B cell (primary cell): ENCODE measurements around the gene ERC2. TPM values are rescaled to one million over a fixed set of nuclear protein-coding genes. Genes with fewer than 3 reads are reported as not detected.

Experiments
- ATAC-seq: fragments of 200-7000 bp; cut with Tn5 transposase; one replicate; pipeline ENCODE4 v1.10.0; 2021; ENCODE audit warnings: low read depth, mild to moderate bottlenecking, moderate number of reproducible peaks, moderate library complexity
- CTCF ChIA-PET: fragments of 350-600 bp; sonication (Branson Sonifier 250); formaldehyde crosslinking; loops from one replicate; lab custom pipeline; 2021; ENCODE audit warnings: antibody characterized with exemption, inconsistent platforms; lab: Charles Lee
- POLR2A ChIA-PET: fragments of 350-600 bp; sonication (Branson Sonifier 250); formaldehyde crosslinking; loops from one replicate; lab custom pipeline; 2021; ENCODE audit warnings: antibody characterized with exemption; lab: Charles Lee
- DNase-seq: peaks from one replicate; pipeline ENCODE4 v3.0.0; 2013
- H2AFZ ChIP-seq: 2 replicates; pipeline ENCODE4 v1.6.1; 2012; ENCODE audit warnings: mild to moderate bottlenecking, low read depth, low read length; ENCODE audit not compliant: insufficient read depth, poor library complexity, severe bottlenecking
- H3K27ac ChIP-seq, 2 donors: 1 replicate in 1 of 2; 2 replicates in 1 of 2; pipeline ENCODE4 v1.5.1; 2012 to 2013; ENCODE audit warnings: low read length in 2 of 2, mild to moderate bottlenecking in 2 of 2, moderate library complexity in 1 of 2
- H3K27me3 ChIP-seq, 4 experiments: fragments of 200-600 bp in 1 of 4; sonication (generic) in 1 of 4; replicated peaks in 1 of 4; 1 replicate in 2 of 4; 2 replicates in 2 of 4; pipeline versions ENCODE4 v1.6.1 to v1.7.0; 2013 to 2016; ENCODE audit warnings: low read length in 3 of 4, mild to moderate bottlenecking in 2 of 4, mixed read lengths in 1 of 4, moderate library complexity in 1 of 4; ENCODE audit not compliant: insufficient read depth in 4 of 4, control insufficient read depth in 3 of 4; ENCODE audit errors: control extremely low read depth in 1 of 4
- H3K36me3 ChIP-seq, 2 experiments: replicated peaks in 1 of 2; 1 replicate in 1 of 2; 2 replicates in 1 of 2; pipeline versions ENCODE4 v1.6.1 to v1.7.1; 2013; ENCODE audit warnings: low read length in 1 of 2; ENCODE audit not compliant: insufficient read depth in 2 of 2, control insufficient read depth in 1 of 2; ENCODE audit errors: control extremely low read depth in 1 of 2, extremely low read depth in 1 of 2
- H3K4me1 ChIP-seq, 2 donors: fragments of 200-600 bp in 1 of 2; sonication (generic) in 1 of 2; 1 replicate in 1 of 2; 2 replicates in 1 of 2; pipeline versions ENCODE4 v1.5.1 to v1.6.1; 2013 to 2017; ENCODE audit warnings: low read length in 2 of 2; ENCODE audit not compliant: control insufficient read depth in 2 of 2, insufficient read depth in 2 of 2
- H3K4me2 ChIP-seq: replicated peaks from 2 replicates; pipeline ENCODE3; 2012; ENCODE audit warnings: mild to moderate bottlenecking, low read depth, low read length; ENCODE audit not compliant: poor library complexity, severe bottlenecking
- H3K4me3 ChIP-seq, 5 experiments: fragments of 200-600 bp in 1 of 5; sonication (generic) in 1 of 5; 1 replicate in 3 of 5; 2 replicates in 2 of 5; pipeline versions ENCODE4 v1.5.1 to v1.7.0; 2011 to 2016; ENCODE audit warnings: low read length in 4 of 5, mild to moderate bottlenecking in 4 of 5, low read depth in 2 of 5, control low read depth in 1 of 5, moderate library complexity in 1 of 5; ENCODE audit not compliant: insufficient read depth in 1 of 5; ENCODE audit errors: control extremely low read depth in 1 of 5, extremely low read depth in 1 of 5
- H3K79me2 ChIP-seq: fragments of 200-600 bp; sonication (generic); one replicate; pipeline ENCODE4 v1.6.0; 2016; ENCODE audit warnings: low read length; ENCODE audit not compliant: control insufficient read depth, insufficient read depth
- H3K9ac ChIP-seq: fragments of 200-600 bp; sonication (generic); 2 replicates; pipeline ENCODE4 v1.6.1; 2017; ENCODE audit warnings: mild to moderate bottlenecking, low read length, moderate library complexity
- H3K9me3 ChIP-seq, 3 donors: one replicate each; pipeline versions ENCODE4 v1.6.1 to v1.7.1; 2013; ENCODE audit warnings: low read length in 2 of 3; ENCODE audit not compliant: control insufficient read depth in 2 of 3, insufficient read depth in 1 of 3; ENCODE audit errors: control extremely low read depth in 1 of 3
- H4K20me1 ChIP-seq: 2 replicates; pipeline ENCODE4 v1.6.0; 2012; ENCODE audit warnings: mild to moderate bottlenecking, low read length; ENCODE audit not compliant: insufficient read depth, control insufficient read depth, poor library complexity, severe bottlenecking
- H3K27ac Mint-ChIP-seq: one replicate; pipeline ENCODE4 v1.8.0; 2021; ENCODE audit warnings: mixed read lengths
- H3K27me3 Mint-ChIP-seq: one replicate; pipeline ENCODE4 v1.8.0; 2021; ENCODE audit warnings: mixed read lengths
- H3K4me1 Mint-ChIP-seq: one replicate; pipeline ENCODE4 v1.8.0; 2021; ENCODE audit warnings: mixed read lengths
- H3K4me3 Mint-ChIP-seq: one replicate; pipeline ENCODE4 v1.8.0; 2021; ENCODE audit warnings: mixed read lengths
- H3K9me3 Mint-ChIP-seq: one replicate; pipeline ENCODE4 v1.8.0; 2022; ENCODE audit warnings: mixed read lengths; ENCODE audit not compliant: insufficient read depth
- CTCF ChIP-seq: fragments of 200-600 bp; IDR thresholded peaks from one replicate; pipeline ENCODE4 v1.8.0; 2022; ENCODE audit warnings: antibody characterized with exemption, mild to moderate bottlenecking
- EZH2 ChIP-seq: IDR thresholded peaks from 2 replicates; pipeline ENCODE4 v1.6.1; 2012; ENCODE audit warnings: borderline replicate concordance, low read depth, mild to moderate bottlenecking, moderate library complexity, low read length; ENCODE audit not compliant: insufficient read depth, poor library complexity, severe bottlenecking
- WGBS: methylation state at CpG from one replicate; pipeline ENCODE4 v1.1.5; 2013; ENCODE audit warnings: missing lambda C conversion rate; ENCODE audit not compliant: insufficient coverage; 5-methylcytosine and 5-hydroxymethylcytosine counted together
- intact Hi-C: fragments of 100-400 bp; cut with micrococcal nuclease; formaldehyde crosslinking; loops from one replicate; pipeline ENCODE4 v1.10.0; 2022
- polyA plus RNA-seq: library from polyadenylated mRNA; depleted of rRNA; stranded (reverse); fragments of >200 nt; gene quantifications from 2 replicates; pipeline ENCODE4 v1.2.3, GENCODE V29; 2012
- total RNA-seq, 2 donors: library from RNA; stranded (reverse); fragments of 120-200 nt in 1 of 2; gene quantifications; 1 replicate in 1 of 2; 2 replicates in 1 of 2; pipeline versions ENCODE4 v1.2.3 to v1.2.4, GENCODE V29; 2013 to 2022

The ERC2 gene
- total and polyA plus RNA-seq, 2 donors (not counting 1 experiment from before 2014, with no cell fraction given) = not detected

GRCh38 chr3:55615694-55616295 is 852.5 kb downstream of the ERC2 start:
- Histone ChIP-seq H4K20me1 (no peaks in the 10 kb centered on the region), H3K79me2 (no peaks in the 10 kb centered on the region), H2AFZ (no peak overlapping the region), H3K4me2 (no peak overlapping the region), H3K27ac (no peak overlapping the region), H3K9me3 (no peaks in the 10 kb centered on the region), H3K27me3 (no peaks in the 10 kb centered on the region), H3K4me3 (no peak overlapping the region), H3K4me1 (no peaks in the 10 kb centered on the region), H3K36me3 (no peaks in the 10 kb centered on the region), H3K9ac (no peak overlapping the region)
- DNase-seq (no peak), ATAC-seq (no peak)
- ChIA-PET POLR2A (no interaction called here), CTCF (no interaction called here)
- 92% methylated on average over 5 of the region's 8 CpGs for WGBS
- H3K4me3 Mint-ChIP-seq = no peak overlapping the region
- intact Hi-C loops = no loop called here
- H3K4me1 Mint-ChIP-seq = no peaks in the 10 kb centered on the region
- TF ChIP-seq CTCF = no peak
- no peak for TF ChIP-seq EZH2
- H3K9me3 Mint-ChIP-seq = no peaks in the 10 kb centered on the region
- no peak overlapping the region for H3K27ac Mint-ChIP-seq
- peaks cover 3% of the 10 kb centered on the region for H3K27me3 Mint-ChIP-seq

DNA sequence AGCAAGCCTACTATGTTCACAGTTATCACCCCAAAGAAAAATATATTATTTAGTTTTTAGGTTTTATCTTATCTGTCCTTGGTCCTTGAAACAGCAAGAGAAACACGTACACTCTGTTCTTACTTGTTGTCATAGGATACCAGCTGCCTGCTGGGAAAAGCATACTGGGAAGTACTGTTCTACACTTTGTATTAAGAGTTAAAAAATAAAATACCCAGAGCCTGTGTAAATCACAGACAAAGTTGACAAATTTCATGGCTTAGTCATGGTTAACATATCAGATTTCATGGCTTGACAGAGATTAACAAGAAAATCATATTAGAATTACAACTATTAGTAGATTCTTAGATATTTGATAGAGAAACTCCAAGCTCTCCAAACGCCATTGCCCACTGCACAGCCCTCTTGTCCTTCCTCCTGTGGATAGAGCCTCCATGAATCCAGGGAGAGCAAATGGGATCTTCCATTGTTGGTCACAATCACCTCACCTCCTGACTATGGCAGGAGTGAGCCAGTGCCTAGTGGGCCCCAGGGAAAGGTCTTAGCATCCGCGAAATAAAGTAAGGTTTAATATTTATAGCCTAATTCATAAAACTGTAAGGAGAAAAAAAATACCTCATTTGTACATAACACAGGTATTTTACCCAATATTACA is 853.1 kb downstream of the ERC2 start:
- H3K4me1 Mint-ChIP-seq = no peaks in the 10 kb centered on the region
- TF ChIP-seq CTCF (no peak), EZH2 (no peak)
- H3K9me3 ChIP-seq = no peaks in the 10 kb centered on the region
- H3K27me3 ChIP-seq = no peaks in the 10 kb centered on the region
- H3K79me2 ChIP-seq = no peaks in the 10 kb centered on the region
- H3K4me1 ChIP-seq = no peaks in the 10 kb centered on the region
- intact Hi-C loops = no loop called here
- no peak overlapping the region for H3K4me3 Mint-ChIP-seq
- ChIA-PET CTCF (no interaction called here), POLR2A (no interaction called here)
- H3K4me3 ChIP-seq = no peak overlapping the region
- ATAC-seq = no peak
- H4K20me1 ChIP-seq = no peaks in the 10 kb centered on the region
- H3K27ac Mint-ChIP-seq = no peak overlapping the region
- WGBS = 50% methylated on average over 1 of the region's 4 CpGs
- H2AFZ ChIP-seq = no peak overlapping the region
- H3K4me2 ChIP-seq = no peak overlapping the region
- no peak overlapping the region for H3K9ac ChIP-seq
- H3K36me3 ChIP-seq = no peaks in the 10 kb centered on the region
- no peaks in the 10 kb centered on the region for H3K9me3 Mint-ChIP-seq
- no peak overlapping the region for H3K27ac ChIP-seq
- DNase-seq = no peak
- H3K27me3 Mint-ChIP-seq = peaks cover under 1% of the 10 kb centered on the region
